GF-D8 (cell line): ENCODE data around the gene PSKH1.
"Not testable (repeated sequence)": the region's sequence is repeated elsewhere in the genome, so short reads cannot be mapped to it uniquely, and the experiment has no call there.

Experiments used
- DNase-seq: peaks from one replicate; lab custom pipeline; 2025; lab: John Stamatoyannopoulos, UW

Gene PSKH1

GRCh38 chr16:67886387-67886786, 6.7 kb upstream of the PSKH1 start:
- no peak for DNase-seq

GRCh38 chr16:67888331-67888730, 4.7 kb upstream of the PSKH1 start:
- DNase-seq, result no peak

- no peak for DNase-seq
Observed at GRCh38 chr16:67892375-67892774, 679 bp upstream of the PSKH1 start.

- DNase-seq, result no peak
Observed at GRCh38 chr16:67893743-67894399, 817 bp downstream of the PSKH1 start.

GRCh38 chr16:67897231-67897630, 4.2 kb downstream of the PSKH1 start:
- DNase-seq, result no peak

- no peak for DNase-seq
Observed at GRCh38 chr16:67901734-67902133, 8.7 kb downstream of the PSKH1 start.

- no peak for DNase-seq
Observed at GRCh38 chr16:67902831-67903230, 9.8 kb downstream of the PSKH1 start.

- no peak for DNase-seq
Observed at GRCh38 chr16:67907397-67908180, 14.5 kb downstream of the PSKH1 start.

- no peak for DNase-seq
Observed at GRCh38 chr16:67909056-67909742, 16.1 kb downstream of the PSKH1 start.

- no peak for DNase-seq
Observed at GRCh38 chr16:67910158-67910557, 17.1 kb downstream of the PSKH1 start.

GRCh38 chr16:67914758-67915495, 21.9 kb downstream of the PSKH1 start:
- DNase-seq, result no peak

- DNase-seq, result not testable (repeated sequence)
Observed at GRCh38 chr16:67915496-67915769, 22.4 kb downstream of the PSKH1 start.

GRCh38 chr16:67915831-67916723, 23.0 kb downstream of the PSKH1 start:
- DNase-seq, result no peak

GRCh38 chr16:67917140-67917851, 24.2 kb downstream of the PSKH1 start:
- no peak for DNase-seq

- DNase-seq, result no peak
Observed at GRCh38 chr16:67917852-67918236, 24.8 kb downstream of the PSKH1 start.

GRCh38 chr16:67919622-67920221, 26.7 kb downstream of the PSKH1 start:
- DNase-seq, result no peak

- no peak for DNase-seq
Observed at GRCh38 chr16:67922221-67922620, 29.2 kb downstream of the PSKH1 start.

- DNase-seq, result no peak
Observed at GRCh38 chr16:67922740-67923139, 29.7 kb downstream of the PSKH1 start.

- DNase-seq, result no peak
Observed at GRCh38 chr16:67923414-67924116, 30.5 kb downstream of the PSKH1 start.
